IPS-18c (cell line): ENCODE results near the gene PDE8A.

Experiments used
- H3K4me3 ChIP-seq: 2 replicates; pipeline ENCODE4 v1.7.0; 2013; ENCODE audit warnings: low read depth, mild to moderate bottlenecking, low read length, moderate library complexity; ENCODE audit not compliant: insufficient read depth
- H3K9me3 ChIP-seq: one replicate; pipeline ENCODE4 v1.6.1; 2013; ENCODE audit warnings: mild to moderate bottlenecking, low read length, moderate library complexity; ENCODE audit not compliant: control insufficient read depth, insufficient read depth

PDE8A gene

DNA sequence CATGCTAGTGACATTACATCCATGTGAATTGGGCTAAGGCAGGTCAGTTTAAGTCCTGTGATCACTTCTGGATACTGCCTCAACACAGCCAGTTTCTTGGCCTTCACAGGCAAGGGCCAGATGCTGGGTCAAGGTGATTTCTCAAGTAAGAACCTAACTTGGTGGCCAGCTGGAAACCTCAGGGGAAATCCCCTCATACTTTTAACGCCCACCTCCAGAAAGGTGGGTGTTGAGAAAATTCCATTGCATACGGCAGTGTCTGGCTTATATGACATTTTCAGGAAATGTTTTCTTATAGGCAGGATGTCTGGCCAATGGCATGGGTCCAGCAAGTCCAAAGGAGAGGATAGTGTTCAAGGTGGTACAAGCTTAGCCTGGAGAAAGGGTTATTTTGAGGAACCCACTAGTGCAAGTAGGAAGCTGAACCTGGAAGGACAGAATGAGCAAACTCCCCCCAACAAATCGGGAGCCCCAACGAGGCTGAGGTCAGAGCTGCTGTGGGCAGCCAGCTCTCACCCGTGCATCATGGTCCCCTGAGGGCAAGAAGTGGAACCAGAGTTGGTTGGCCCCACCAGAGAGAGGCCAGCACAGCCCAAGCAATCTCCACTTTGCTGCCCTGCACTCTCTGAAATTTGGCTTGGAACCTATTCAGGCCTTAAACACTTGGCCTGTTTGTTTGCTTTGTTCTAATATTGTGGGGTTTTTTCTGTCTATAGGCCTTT is 135.4 kb downstream of the PDE8A start:
- Histone ChIP-seq H3K4me3 (no peak overlapping the region), H3K9me3 (no peaks in the 10 kb centered on the region)

DNA sequence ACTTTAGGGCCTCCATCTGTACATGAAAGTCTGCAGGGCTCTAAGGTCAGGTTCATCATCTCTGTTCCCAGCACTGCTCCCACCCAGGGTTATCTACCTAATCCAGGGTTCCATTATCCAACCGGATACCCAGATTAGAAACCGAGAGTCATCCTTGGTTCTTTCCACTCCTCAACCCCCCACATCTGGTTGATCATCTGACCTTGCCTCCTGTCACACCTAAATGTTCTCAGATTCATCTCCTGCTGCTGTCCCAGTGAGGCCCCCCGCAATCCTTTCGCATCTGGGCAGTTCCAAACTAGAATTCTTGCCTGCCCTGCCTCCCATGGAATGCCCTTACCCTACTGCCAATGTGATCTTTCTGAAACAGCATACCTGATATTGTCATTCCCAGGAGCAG is 136.5 kb downstream of the PDE8A start:
- H3K4me3 ChIP-seq, result no peak overlapping the region
- H3K9me3 ChIP-seq, result no peaks in the 10 kb centered on the region

DNA sequence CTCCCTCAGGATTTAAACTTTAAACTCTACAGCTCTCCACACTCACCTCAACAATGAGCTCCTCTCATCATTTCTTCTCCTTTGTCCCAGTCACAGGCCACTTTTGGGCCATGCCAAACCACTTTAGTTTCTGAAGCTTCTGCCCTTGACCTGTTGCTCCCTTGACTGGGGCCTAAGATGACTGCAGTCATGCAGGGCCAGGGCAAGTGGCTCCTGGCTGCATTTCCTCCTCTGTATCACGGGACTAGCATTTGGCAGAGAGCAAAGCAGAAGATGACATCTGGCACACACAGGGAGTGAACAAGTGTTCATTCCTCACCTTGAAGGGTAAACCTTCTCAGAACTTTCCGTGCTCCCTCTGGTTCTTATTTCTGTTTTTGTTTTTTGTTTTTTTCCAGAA is 136.9 kb downstream of the PDE8A start:
- no peak overlapping the region for H3K4me3 ChIP-seq
- no peaks in the 10 kb centered on the region for H3K9me3 ChIP-seq

DNA sequence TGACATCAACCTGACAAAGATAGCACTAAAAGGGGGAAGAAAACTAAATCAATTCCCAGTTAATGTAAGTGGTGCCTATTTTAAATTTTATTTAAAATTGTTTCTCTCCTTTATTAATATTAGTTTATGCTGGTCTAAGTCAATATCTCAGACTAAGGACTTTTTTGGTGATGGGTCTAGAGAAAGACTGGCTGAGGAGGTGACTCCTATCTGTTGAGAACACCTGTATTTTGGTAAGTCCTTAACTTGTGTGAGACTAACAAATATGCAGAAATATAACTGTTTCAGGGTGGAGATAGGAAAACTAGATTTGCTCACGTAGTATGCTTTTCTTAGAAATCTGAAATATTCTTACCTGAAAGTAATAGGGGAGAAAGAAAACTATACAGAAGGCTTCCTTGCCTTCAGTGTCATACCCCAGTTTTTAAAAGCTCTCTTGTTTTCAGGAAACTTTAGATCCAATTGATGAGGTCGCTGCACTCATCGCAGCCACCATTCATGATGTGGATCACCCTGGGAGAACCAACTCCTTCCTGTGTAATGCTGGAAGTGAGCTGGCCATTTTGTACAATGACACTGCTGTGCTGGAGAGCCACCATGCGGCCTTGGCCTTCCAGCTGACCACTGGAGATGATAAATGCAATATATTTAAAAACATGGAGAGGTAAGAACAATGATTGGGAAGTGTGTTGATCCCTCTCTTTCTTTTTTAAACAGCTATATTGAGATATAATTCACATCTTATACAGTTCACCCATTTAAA is 138.9 kb downstream of the PDE8A start:
- no peaks in the 10 kb centered on the region for H3K9me3 ChIP-seq
- H3K4me3 ChIP-seq, result no peak overlapping the region

DNA sequence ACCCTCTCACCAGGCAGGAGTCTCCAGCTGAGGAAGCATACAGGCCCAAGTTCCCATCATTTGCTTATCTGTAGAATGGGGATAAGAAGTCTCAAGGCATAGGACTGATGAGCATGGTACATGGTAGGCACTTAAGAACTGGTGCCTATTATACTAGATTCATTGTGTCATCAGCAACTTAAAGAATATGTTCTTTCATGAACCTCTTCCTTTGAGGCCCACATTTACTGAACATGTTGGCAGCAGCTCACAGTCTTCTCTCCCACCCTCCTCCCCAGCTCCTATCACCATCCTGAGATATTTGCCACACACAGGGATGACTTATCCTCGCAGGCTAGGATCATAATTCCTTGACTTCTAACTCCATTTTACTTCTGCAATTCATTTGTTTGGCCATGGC is 142.5 kb downstream of the PDE8A start:
- no peak overlapping the region for H3K4me3 ChIP-seq
- H3K9me3 ChIP-seq, result no peaks in the 10 kb centered on the region

DNA sequence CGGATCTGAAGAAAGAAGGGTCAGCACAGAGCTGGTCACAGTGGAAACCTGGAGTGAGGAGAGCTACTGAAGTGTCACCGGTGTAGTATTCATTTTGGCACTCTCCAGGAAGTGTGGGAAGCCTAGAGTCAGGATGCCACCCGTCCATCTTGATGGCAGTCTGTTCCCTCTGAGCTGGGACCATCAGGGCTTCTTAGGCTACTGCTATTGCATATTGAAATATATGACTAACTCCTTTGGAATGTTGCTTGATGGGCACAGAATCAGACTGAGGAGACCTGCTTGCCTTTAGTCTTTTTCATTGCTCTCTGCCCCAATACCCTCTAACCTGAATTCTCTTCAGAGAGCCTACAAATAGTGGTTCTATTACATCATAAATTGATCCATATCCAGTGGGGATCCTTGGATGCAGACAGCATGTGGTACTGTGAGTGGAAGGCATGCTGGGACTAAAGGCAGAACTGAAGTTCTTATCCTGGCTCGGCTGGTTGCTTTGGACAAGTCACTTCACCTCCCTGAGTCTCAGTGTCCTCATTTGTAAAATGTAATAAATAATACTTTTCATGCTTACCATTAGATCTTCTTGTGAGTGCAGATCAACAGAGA is 143.5 kb downstream of the PDE8A start:
- Histone ChIP-seq H3K4me3 (no peak overlapping the region), H3K9me3 (no peaks in the 10 kb centered on the region)

DNA sequence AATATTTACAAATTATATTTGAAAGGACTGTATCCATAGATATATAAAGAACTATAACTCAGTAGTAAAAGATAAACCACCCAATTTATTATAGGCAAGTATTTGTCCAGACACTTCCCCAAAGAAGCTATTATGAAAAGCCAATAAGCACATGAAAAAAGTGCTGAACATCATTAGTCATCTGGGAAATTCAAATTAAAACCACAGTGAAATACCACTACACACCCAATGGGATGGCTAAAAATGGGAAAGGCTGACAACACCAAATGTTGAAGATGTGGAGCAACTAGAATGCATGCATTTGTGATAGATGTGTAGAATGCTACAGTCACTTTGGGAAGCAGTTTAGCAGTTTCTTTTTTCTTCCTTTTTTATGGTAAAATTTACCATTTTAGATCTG is 147.0 kb downstream of the PDE8A start:
- Histone ChIP-seq H3K9me3 (no peaks in the 10 kb centered on the region), H3K4me3 (no peak overlapping the region)

DNA sequence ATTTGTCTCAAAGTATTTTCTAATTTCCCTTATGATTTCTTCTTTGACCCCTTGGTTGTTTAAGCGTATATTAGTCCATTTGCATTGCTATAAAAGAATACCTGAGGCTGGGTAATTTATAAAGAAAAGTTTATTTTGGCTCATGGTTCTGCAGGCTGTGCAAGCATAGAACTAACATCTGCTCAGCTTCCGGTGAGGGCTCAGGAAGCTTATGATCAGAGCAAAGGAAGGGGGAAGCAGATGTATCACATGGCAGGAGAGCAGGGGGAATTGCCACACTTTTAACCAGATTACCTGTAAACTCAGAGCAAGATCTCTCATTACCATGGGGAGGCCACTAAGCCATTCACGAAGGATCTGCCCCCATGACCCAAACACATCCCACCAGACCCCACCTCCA is 148.2 kb downstream of the PDE8A start:
- Histone ChIP-seq H3K9me3 (no peaks in the 10 kb centered on the region), H3K4me3 (no peak overlapping the region)

DNA sequence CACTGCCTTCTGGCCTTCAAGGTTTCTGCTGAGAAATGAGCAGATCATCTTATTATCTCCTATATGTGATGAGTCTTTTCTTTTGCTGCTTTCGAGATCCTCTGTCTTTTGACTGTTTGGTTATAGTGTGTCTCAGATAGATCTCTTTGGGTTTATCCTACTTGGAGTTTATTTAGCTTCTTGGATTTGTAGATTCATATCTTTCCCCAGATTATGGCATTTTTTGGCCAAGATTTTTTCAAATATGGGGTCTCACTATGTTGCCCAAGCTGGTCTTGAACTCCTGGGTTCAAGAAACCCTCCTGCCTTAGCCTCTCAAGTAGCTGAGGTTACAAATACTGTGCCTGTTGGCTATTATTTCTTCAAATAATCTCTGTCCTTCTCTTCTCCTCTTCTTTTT is 150.3 kb downstream of the PDE8A start:
- Histone ChIP-seq H3K4me3 (no peak overlapping the region), H3K9me3 (no peaks in the 10 kb centered on the region)

DNA sequence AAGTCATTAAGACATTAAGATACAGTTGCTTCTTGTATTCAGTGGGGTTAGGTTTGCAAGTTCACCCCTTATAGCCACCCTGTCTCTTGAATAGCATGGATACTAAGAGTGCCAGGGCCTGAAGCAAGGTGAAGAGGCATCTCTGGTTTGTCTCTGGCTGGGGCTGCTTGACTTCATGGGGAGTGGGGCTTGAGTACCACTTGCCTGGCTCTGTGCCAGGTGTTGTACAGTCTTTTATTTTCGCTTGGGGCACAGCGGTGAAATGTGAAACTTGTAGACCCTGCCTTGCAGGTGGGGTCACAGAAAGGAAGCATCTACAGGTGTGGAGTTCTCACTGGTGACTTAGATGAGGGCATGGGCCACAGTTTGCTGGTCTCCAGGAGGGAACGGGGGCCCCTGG is 152.1 kb downstream of the PDE8A start:
- no peaks in the 10 kb centered on the region for H3K9me3 ChIP-seq
- H3K4me3 ChIP-seq, result no peak overlapping the region

DNA sequence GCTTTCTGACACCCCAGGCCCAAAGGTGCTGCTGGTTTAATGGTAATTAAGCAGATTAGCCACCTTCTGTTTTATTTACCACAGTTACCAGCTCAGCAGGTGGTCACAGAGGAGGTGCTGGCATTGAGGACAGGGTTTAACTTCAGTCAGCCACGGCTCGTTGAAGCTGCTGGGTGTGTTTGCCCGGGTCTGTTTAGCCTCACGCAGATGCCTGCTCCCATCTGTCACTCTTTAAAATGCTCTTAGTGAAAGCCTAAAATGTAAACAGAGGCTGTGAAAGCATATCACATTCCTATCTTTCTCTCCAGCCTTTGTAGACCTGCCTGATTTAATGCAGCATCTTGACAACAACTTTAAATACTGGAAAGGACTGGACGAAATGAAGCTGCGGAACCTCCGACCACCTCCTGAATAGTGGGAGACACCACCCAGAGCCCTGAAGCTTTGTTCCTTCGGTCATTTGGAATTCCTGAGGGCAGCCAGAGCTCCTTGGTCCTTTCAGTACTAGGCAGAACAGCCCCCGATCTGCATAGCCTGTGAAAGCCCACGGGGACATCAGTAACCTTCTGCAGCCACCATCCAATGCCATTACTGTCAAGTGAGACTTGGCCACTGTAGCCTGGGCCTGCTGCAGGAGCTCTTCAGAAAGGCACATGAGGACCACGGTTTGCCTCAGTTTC is 156.0 kb downstream of the PDE8A start:
- Histone ChIP-seq H3K4me3 (no peak overlapping the region), H3K9me3 (no peaks in the 10 kb centered on the region)

DNA sequence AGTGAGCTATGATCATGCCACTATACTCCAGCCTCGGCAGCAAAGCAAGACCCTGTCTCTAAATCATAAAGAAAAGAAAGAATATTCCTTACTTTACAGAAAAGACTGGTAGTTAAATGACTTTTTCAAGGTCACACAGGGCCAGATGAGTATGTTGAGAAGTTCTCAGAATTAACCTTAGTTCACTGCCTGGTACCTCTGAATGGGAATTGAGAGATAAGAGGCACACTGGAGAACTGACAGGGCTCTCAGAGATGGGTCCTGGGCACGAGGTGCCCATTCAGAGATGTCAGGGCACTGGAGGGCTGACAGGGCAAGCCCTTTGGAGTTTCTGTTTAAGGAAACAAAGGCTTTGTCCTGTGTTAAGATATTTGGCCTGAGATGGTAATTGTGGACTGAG is 157.7 kb downstream of the PDE8A start:
- Histone ChIP-seq H3K4me3 (no peak overlapping the region), H3K9me3 (no peaks in the 10 kb centered on the region)

DNA sequence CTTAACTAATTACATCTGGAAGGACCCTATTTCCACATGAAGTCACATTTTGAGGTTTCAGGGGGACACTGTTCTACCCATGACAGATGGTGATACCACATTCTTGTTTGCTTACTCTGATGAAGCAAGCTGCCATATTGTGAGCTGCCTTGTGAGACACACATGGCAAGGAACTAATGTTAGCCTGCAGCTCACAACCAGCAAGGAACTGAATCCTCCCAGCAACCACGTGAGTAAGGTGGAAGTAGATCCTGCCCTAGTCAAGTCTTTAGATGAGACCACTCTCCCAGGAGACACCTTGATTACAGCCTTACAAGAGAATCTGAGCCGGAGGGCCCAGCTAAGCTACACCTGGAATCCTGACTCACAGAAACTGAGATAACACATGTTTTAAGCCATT is 160.1 kb downstream of the PDE8A start:
- no peak overlapping the region for H3K4me3 ChIP-seq

DNA sequence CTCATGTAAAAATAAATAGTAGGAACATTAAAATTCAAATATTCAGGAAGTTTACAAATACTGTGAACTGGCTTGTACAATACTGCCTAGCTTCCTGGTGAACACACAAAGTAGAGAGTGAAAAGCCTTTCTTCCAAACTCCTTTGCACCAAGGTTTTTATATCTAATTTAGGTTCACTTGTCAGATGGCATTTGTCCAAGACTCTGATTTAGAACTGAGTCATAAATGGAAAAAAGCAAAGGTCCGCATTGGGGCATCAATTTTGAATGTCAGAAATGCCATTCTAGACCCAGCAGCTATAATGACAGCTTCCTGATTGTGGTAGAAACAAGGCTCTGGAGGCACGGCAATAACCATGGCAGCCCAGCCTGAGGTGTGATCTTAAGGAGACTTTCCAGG is 160.7 kb downstream of the PDE8A start:
- Histone ChIP-seq H3K4me3 (no peak overlapping the region), H3K9me3 (no peaks in the 10 kb centered on the region)

More for the DNA sequence above, 160.1 kb downstream of the PDE8A start:
- H3K9me3 ChIP-seq, result no peaks in the 10 kb centered on the region

DNA sequence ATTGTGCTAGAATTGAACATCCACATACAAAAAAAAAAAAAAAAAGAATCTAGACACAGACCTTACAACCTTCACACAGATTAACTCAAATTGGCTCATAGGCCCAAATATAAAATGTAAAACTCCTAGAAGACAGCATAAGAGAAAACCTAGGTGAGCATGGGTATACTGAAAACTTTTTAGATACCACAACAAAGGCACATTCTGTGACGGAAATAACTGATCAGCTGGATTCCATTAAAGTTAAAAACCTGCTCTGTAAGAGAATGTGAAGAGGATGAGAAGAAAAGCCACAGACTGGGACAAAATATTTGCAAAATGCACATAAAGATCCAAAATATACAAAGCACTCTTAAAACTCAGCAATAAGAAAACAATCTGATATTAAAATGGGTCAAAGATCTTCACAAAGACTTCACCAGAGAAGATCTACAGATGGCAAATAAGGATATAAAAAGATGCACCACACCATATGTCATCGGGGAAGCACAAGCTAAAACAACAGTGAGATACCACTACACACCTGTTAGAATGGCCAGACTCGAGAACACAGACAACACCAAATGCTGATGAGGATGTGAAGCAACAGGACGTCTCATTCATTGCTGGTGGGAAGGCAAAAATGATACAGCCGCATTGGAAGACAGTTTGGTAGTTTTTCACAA is 167.9 kb downstream of the PDE8A start:
- Histone ChIP-seq H3K9me3 (no peaks in the 10 kb centered on the region), H3K4me3 (no peak overlapping the region)

DNA sequence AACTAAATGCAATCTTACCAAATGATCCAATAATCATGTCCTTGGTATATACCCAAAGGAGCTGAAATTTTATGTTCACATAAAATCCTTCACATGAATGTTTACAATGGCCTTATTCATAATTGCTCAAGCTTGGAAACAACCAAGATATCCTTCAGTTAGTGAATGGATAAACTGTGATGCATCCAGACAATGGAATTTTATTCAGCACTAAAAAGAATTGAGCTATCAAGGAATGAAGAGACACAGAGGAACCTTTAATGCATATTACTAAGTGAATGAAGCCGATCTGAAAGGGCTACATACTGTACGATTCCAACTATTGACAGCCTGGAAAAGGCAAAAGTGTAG is 168.4 kb downstream of the PDE8A start:
- Histone ChIP-seq H3K4me3 (no peak overlapping the region), H3K9me3 (no peaks in the 10 kb centered on the region)

DNA sequence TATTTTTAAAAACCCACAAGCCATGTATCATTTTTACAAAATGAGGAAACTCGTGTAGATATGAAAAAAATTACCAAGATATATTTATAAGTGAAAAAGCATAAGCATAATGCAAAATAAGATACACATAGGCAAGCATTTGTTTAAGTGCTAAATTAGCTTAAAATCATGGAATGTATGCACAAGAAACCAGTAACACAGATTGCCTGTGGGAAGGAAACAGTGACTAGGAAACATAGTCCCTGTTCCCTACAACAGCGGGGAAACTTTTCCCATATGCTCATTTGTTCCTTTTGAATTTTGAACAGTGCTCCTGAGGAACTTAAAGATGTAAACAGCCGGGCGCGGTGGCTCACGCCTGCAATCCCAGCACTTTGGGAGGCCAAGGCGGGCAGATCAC is 169.5 kb downstream of the PDE8A start:
- H3K4me3 ChIP-seq, result no peak overlapping the region
- H3K9me3 ChIP-seq, result no peaks in the 10 kb centered on the region
